ENCODE data around the gene PDGFB.

The PDGFB gene

DNA sequence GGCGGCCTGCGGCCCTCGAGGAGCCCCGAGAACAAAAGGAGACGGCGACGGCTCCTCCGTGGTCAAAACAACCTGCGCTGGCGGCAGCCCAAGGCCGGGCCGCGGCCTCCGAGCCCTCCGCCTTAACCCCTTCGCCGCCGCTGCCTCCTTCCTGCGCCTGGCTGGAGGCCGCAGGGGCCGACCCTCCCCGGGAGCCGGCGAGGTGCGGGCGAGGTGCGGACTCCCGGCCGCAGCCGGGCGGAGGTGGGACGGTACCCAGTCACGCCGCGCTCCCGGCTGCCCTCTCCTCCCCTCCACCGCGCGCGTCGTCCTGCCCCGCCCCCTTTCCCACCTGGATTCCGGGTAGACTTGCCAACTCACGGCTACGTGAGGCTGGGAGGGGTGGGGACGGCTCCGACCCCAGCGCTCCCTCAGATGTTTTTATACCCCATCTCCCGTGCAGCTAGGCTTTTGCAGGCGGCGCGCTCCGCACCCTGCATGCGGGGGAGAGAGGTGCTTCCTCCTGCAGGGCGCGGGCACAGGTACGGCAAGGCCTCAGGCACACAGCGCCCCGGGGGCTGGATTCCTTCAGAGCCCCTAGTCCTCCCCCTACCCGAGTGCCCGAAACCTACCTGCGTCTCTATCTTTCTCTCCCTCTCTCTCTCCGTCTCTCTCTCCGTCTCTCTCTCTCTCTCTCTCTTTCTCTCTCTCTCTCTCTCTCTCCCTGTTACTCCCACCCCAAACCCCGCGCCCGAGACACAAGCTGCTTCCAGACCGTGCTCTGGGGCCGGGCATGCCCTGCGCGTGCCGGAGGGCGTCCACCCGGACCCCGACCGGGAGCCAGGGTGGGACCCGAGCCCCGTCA, 2.0 kb downstream of the PDGFB start:
- Mint-ChIP-seq H3K4me3 (peak overlapping the region; percentile 76), H3K4me1 (ENCODE audit: low read depth) (peaks cover 46% of the 10 kb centered on the region), H3K27me3 (peaks cover 54% of the 10 kb centered on the region), H3K9me3 (no peaks in the 10 kb centered on the region), H3K27ac (no peak overlapping the region), H3K36me3 (ENCODE audit: low read depth) (no peaks in the 10 kb centered on the region)
- DNase-seq = peak; percentile 60

GRCh38 chr22:39241794-39242594, 2.8 kb downstream of the PDGFB start:
- Mint-ChIP-seq H3K9me3 (no peaks in the 10 kb centered on the region), H3K36me3 (ENCODE audit: low read depth) (no peaks in the 10 kb centered on the region), H3K4me1 (ENCODE audit: low read depth) (peaks cover 54% of the 10 kb centered on the region), H3K27me3 (peaks cover 47% of the 10 kb centered on the region), H3K27ac (peak overlapping the region; percentile 82), H3K4me3 (peak overlapping the region; percentile 69)
- no peak for DNase-seq

DNA sequence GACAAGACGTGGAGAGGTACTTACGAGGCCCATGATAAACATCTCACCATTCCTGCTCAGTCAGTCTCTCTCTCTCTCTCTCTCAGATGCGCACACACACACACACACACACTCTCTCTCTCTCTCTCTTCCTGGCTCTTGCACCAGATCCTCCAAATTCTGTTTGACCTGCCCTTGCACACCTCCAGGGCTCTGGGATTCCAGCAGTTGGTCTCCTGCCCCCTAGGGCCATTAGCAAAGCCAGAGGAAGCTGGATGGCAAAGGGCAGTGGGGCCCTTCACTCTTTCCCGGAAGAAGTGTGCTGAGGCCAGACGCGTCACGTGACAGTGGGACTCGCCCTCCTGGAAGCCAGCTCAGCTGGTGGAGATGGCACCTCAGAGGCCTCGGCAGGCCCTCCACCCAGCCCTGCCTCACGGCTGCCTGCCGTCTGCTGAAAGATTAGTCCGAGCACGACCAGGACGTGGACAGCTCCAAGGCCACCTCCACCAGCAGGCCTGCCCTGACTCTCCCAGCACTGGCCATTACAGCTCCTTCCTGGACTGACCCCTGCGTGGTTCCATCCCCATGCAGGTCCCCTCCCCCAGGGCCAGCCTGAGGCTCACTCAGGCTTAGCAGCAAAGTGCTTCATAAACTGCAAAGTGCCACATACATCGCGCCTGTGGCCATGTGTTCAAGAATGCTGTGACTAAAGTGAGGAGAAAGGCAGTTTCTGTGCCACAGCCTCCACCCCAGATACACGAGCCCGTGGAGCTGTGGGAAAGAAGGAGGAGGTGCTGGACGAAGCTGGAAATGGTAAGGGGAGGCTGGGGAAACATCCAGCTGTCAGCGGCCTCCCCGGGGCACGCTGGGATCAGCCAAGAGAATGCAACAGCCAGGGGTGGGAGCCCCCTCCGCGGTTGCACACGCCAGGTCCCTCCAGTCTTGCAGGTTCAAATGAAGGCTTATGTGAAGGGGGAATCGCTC, 3.7 kb downstream of the PDGFB start:
- Mint-ChIP-seq H3K9me3 (no peaks in the 10 kb centered on the region), H3K36me3 (ENCODE audit: low read depth) (no peaks in the 10 kb centered on the region), H3K27me3 (peaks cover 46% of the 10 kb centered on the region), H3K4me1 (ENCODE audit: low read depth) (peaks cover 63% of the 10 kb centered on the region), H3K4me3 (peak overlapping the region; percentile 69), H3K27ac (peak overlapping the region; percentile 82)
- DNase-seq = peak; percentile 73

DNA sequence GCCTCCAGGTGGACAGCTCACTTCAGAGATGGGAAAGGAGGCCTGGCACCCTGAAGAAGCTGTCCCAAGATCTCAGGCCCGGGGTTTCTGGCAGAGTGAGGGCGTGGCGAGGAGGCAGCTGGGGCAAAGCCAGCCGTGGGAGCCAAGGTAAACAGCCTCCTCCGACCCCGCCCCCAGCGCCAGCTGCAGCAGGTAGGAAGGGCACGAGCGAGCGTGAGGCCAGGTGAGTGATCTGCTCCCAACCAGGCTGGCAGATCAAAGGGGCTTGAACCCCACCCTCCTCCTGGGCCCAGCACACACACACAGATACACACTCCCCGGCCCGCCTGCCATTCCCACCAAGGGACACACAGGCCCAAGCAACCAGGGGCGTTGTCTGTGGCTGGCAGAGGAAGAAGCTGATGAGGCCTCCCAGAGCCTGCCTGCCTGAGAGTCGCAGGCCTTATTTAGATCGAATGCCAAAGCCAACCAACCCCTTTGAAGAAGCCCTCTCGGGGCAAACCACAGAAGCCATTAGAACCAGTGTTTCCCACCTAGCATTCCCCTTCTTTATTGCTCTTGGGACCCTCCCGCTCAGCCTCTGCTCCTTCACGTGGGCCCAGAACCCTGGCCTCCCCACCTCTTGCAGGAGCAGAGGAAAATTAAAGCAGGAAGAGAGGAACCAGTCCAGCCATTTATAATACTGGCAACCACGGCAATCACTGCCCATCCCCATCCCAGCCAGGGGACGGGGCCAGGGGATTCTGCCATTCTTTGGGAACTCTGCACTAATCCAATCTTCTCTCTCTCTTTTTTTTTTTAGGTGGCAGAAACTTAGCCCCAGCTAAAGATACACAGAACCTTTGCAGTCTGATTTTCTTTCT, 5.0 kb downstream of the PDGFB start:
- no peak for DNase-seq
- Mint-ChIP-seq H3K27ac (no peak overlapping the region), H3K9me3 (no peaks in the 10 kb centered on the region), H3K36me3 (ENCODE audit: low read depth) (no peaks in the 10 kb centered on the region), H3K4me3 (peak overlapping the region; percentile 69), H3K4me1 (ENCODE audit: low read depth) (peaks cover 69% of the 10 kb centered on the region), H3K27me3 (peaks cover 45% of the 10 kb centered on the region)

DNA sequence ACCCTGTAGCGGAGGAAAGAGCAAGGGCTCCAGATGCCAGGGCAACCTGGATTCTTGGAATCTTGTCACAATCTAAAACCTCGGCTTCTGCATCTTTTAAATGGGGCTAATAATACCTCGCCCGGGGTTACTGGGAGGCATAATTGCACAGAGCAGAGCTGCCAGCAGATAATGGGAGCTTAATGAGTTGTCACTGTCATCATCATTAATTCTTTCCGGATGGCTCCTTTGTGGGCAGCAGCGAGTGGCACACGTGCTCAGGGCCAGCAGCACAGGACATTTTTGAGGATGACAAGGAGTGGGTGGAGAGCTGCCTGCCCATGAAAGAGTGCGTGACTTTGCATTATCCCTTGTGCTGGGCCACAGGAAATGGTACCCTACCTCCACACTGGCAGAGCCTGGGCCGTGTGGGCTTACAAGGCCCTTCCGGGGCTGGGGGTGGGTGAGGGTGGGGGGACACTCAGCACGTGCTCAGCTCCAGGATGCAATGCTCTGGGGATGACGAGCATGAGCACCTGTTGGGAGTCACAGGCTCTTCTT, 5.7 kb downstream of the PDGFB start:
- Mint-ChIP-seq H3K9me3 (no peaks in the 10 kb centered on the region), H3K4me1 (ENCODE audit: low read depth) (peaks cover 71% of the 10 kb centered on the region), H3K36me3 (ENCODE audit: low read depth) (no peaks in the 10 kb centered on the region), H3K27me3 (peaks cover 49% of the 10 kb centered on the region), H3K4me3 (no peak overlapping the region), H3K27ac (no peak overlapping the region)
- no peak for DNase-seq

- DNase-seq = no peak
- Mint-ChIP-seq H3K36me3 (ENCODE audit: low read depth) (no peaks in the 10 kb centered on the region), H3K4me1 (ENCODE audit: low read depth) (peaks cover 71% of the 10 kb centered on the region), H3K27me3 (peaks cover 51% of the 10 kb centered on the region), H3K27ac (no peak overlapping the region), H3K4me3 (no peak overlapping the region), H3K9me3 (no peaks in the 10 kb centered on the region)
These were observed 6.2 kb downstream of the PDGFB start for GRCh38 chr22:39238561-39238960.

DNA sequence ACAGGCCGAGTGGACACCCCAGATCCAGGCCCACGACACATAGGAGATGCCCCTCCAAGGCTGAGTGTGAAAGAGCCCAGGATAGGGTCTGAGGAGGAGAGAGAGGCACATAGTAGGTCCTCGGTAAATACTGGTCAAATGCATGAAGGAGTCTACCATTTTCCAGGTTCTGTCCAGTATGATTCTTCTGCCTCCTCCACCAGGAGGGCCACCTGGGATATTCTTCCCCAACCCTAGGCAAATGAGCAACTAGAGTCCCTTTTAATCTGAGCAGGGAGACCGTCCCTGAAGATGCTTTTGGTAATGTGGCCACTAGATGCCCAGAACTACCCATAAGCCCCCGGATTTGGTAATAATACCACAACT, 6.7 kb downstream of the PDGFB start:
- DNase-seq = no peak
- Mint-ChIP-seq H3K27ac (no peak overlapping the region), H3K4me3 (no peak overlapping the region), H3K27me3 (peaks cover 53% of the 10 kb centered on the region), H3K36me3 (ENCODE audit: low read depth) (no peaks in the 10 kb centered on the region), H3K9me3 (no peaks in the 10 kb centered on the region), H3K4me1 (ENCODE audit: low read depth) (peaks cover 75% of the 10 kb centered on the region)

DNA sequence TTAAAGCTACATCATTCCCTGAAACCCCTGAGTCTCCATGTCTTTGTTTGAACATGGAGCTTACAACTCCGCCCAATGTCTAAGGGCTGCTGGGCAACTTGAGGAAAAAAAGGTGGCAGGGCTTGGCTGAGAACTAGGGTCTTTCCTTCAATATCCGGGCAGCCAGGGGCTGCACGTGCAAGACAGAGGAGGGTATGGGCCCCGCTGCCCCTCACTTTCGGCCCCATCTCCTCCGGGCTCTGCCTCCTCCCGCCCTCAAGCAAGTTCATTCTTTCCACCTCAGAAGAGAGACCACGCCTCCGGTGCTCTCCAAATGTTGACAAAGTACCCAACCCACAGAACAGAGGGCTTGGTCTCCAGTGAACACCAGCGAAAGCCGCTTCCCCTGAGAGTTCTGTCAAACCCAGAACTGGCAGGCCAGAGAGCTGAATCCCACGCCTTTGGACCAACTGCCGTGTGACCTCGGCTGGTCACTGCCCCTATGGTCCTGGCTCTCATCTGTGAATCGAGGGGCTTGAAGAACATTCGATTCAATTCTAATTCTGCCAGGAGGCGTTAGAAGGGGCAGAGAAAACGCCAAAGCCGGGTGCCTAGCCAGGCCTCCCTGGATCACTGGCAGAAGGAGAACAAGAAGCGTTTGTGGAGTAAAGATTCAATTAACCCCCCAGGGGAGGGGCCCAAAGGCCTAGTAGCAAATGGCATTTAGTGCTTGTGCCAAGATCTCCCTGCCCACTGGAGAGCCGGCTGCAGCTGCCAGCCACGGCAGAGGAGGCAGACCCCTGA, 7.3 kb downstream of the PDGFB start:
- Mint-ChIP-seq H3K27me3 (peaks cover 51% of the 10 kb centered on the region), H3K9me3 (no peaks in the 10 kb centered on the region), H3K27ac (no peak overlapping the region), H3K36me3 (ENCODE audit: low read depth) (no peaks in the 10 kb centered on the region), H3K4me3 (no peak overlapping the region), H3K4me1 (ENCODE audit: low read depth) (peaks cover 75% of the 10 kb centered on the region)
- DNase-seq = no peak

DNA sequence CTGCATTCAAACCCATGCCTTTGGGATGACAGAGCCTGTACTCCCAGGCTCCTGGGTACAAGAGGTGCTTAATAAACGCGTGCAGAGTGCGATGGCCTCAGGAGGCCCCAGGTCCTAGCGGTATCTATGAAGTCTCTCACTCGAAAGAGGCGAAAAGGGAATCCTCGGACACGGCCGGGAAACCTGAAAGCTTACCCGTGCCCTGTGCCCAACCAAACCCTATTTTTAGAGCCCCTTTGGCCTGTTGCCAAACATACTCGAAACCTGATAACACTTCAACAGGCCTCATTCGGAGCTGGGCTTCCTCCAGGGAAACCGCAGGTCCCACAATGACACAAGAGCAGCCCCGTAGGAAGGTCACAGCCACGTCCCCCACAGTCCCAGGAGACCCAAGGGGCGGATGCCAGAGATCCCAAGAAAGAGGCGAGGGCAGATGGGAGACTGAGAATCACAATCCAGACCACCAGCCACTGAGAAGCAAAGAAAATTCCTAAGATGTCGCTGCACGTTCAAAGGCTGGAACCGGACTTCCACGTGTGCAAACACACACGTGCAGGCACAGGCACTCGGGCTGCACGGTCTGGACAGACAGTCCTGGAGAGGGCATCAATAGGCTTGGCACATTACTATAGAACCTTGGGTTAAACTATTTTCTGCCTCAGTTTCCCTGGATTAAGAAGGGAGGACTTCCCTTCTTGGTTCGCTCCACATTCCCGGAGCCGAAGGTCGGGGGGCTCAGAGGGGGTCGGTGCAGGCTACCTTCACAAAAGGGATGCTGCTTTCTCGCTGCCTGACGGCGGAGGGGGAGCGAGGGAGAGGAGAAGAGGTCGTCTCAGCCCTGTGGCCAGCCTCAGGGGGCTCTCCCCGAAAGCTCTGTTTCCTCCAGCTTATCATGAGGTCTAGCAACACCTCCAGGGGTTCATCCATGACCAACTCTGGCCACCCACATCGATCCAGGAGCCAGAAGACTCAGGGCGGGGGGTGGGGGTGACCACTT, 8.2 kb downstream of the PDGFB start:
- Mint-ChIP-seq H3K9me3 (no peaks in the 10 kb centered on the region), H3K27me3 (peaks cover 52% of the 10 kb centered on the region), H3K4me3 (peak overlapping the region; percentile 13), H3K36me3 (ENCODE audit: low read depth) (no peaks in the 10 kb centered on the region), H3K4me1 (ENCODE audit: low read depth) (peaks cover 72% of the 10 kb centered on the region), H3K27ac (peak overlapping the region; percentile 18)
- DNase-seq = peak; percentile 58

DNA sequence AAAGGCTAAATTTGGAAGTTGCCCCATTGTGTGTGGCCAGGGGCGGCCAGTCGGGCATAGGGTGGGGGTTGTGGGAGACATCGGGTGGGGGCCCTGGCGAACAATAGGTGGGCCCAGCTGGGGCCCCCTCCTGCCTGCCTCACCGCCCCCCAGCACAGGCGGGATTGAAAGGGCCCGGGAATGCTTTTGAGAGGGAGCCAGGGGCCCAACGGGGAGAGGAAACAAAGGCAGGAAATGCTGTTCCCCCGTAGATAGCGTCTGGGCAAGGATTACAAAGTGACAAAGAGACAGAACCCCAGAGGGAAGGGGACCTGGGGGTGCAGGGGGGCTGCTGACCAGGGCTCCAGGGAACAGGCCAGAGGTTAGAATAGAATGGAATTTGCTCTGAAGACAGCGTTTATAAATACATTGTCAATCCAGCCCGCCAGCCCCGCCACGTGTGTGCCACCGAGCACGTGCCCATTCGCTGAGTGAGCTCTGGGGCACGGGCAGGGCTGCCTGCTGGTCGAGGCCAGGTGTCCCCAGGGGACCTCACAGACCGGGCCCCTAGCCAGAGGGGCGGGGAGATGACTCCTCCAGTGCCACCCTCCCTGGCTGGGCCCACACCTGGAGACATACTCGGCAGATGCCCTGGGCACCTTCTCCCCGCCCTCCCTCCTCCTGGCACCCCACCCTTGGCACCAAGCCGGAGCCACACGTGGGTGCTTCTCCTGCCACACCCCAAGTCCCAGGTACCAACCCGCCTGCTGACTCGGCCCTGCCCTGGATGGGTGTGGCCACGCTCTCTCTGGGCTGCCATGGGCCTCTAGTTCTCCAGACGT, 9.7 kb downstream of the PDGFB start:
- H3K4me1 Mint-ChIP-seq (ENCODE audit: low read depth) = peaks cover 59% of the 10 kb centered on the region
- no peak overlapping the region for H3K27ac Mint-ChIP-seq
- peaks cover 47% of the 10 kb centered on the region for H3K27me3 Mint-ChIP-seq
- no peak for DNase-seq
- H3K36me3 Mint-ChIP-seq (ENCODE audit: low read depth) = no peaks in the 10 kb centered on the region
- no peak overlapping the region for H3K4me3 Mint-ChIP-seq
- no peaks in the 10 kb centered on the region for H3K9me3 Mint-ChIP-seq

GRCh38 chr22:39234472-39234787, 10.4 kb downstream of the PDGFB start:
- Mint-ChIP-seq H3K36me3 (ENCODE audit: low read depth) (no peaks in the 10 kb centered on the region), H3K27me3 (peaks cover 51% of the 10 kb centered on the region), H3K27ac (no peak overlapping the region), H3K9me3 (no peaks in the 10 kb centered on the region), H3K4me3 (no peak overlapping the region), H3K4me1 (ENCODE audit: low read depth) (peaks cover 53% of the 10 kb centered on the region)
- no peak for DNase-seq

Data from activated T-cell treated with anti-CD3 and anti-CD28 coated beads, Interleukin-2, amount 50 U/mL, for 24 hours (primary cell).